HepG2 (cell line): Measurements from ENCODE around the gene EEFSEC. TPM values are rescaled to one million over a fixed set of nuclear protein-coding genes. Genes with fewer than 3 reads are reported as not detected.

Source experiments
- KIAA2018 ChIP-seq: sonication (generic); formaldehyde crosslinking; IDR thresholded peaks from 2 replicates; pipeline ENCODE4 v1.5.0; 2020; ENCODE audit warnings: mild to moderate bottlenecking, missing genetic modification reagents, borderline replicate concordance
- SETDB1 ChIP-seq: sonication (generic); formaldehyde crosslinking; IDR thresholded peaks from 2 replicates; pipeline ENCODE4 v1.5.1; 2020; ENCODE audit warnings: missing genetic modification reagents, mild to moderate bottlenecking, borderline replicate concordance
- ZNF225 ChIP-seq: sonication (generic); formaldehyde crosslinking; IDR thresholded peaks from 2 replicates; pipeline ENCODE4 v1.4.0; 2020; ENCODE audit warnings: mild to moderate bottlenecking, missing genetic modification reagents
- polyA plus RNA-seq, 8 experiments: library from polyadenylated mRNA; depleted of rRNA in 3 of 8; stranded (reverse) in 7 of 8; unstranded in 1 of 8; fragments of >200 nt; fragmentation: Illumina TruSeq in 4 of 8; extraction: Trizol in 4 of 8; gene quantifications; 2 replicates each; pipeline versions ENCODE4 v1.2.1 to v1.2.3, GENCODE V29; 2011 to 2016; ENCODE audit warnings: low read depth in 4 of 8, missing spikeins in 1 of 8, mixed read lengths in 1 of 8; ENCODE audit not compliant: insufficient read depth in 1 of 8
- total RNA-seq, 5 experiments: library from RNA; depleted of rRNA; stranded (reverse); fragments of >200 nt; fragmentation: Illumina TruSeq; extraction: Trizol; gene quantifications; 2 replicates each; pipeline ENCODE4 v1.2.3, GENCODE V29; 2016; ENCODE audit warnings: low read depth in 1 of 5
- TF ChIP-seq, protein P1 (sequence below): IDR thresholded peaks from 2 replicates; pipeline ENCODE4 v1.6.1; 2016; ENCODE audit warnings: low read depth, missing genetic modification reagents, missing compliant biosample characterization

EEFSEC gene
- total and polyA plus RNA-seq, 2 of the 13 experiments (the other 11 are each of a cell fraction or from before 2014, with no cell fraction given) = 6.4 to 24.2 TPM

- TF ChIP-seq KIAA2018 (CRISPR knock-in tag) (no peak), ZNF225 (CRISPR knock-in tag) (no peak), SETDB1 (CRISPR knock-in tag) (no peak)
- TF ChIP-seq, protein P1, sequence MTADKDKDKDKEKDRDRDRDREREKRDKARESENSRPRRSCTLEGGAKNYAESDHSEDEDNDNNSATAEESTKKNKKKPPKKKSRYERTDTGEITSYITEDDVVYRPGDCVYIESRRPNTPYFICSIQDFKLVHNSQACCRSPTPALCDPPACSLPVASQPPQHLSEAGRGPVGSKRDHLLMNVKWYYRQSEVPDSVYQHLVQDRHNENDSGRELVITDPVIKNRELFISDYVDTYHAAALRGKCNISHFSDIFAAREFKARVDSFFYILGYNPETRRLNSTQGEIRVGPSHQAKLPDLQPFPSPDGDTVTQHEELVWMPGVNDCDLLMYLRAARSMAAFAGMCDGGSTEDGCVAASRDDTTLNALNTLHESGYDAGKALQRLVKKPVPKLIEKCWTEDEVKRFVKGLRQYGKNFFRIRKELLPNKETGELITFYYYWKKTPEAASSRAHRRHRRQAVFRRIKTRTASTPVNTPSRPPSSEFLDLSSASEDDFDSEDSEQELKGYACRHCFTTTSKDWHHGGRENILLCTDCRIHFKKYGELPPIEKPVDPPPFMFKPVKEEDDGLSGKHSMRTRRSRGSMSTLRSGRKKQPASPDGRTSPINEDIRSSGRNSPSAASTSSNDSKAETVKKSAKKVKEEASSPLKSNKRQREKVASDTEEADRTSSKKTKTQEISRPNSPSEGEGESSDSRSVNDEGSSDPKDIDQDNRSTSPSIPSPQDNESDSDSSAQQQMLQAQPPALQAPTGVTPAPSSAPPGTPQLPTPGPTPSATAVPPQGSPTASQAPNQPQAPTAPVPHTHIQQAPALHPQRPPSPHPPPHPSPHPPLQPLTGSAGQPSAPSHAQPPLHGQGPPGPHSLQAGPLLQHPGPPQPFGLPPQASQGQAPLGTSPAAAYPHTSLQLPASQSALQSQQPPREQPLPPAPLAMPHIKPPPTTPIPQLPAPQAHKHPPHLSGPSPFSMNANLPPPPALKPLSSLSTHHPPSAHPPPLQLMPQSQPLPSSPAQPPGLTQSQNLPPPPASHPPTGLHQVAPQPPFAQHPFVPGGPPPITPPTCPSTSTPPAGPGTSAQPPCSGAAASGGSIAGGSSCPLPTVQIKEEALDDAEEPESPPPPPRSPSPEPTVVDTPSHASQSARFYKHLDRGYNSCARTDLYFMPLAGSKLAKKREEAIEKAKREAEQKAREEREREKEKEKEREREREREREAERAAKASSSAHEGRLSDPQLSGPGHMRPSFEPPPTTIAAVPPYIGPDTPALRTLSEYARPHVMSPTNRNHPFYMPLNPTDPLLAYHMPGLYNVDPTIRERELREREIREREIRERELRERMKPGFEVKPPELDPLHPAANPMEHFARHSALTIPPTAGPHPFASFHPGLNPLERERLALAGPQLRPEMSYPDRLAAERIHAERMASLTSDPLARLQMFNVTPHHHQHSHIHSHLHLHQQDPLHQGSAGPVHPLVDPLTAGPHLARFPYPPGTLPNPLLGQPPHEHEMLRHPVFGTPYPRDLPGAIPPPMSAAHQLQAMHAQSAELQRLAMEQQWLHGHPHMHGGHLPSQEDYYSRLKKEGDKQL (CRISPR knock-in tag) = no peak
Observed at GRCh38 chr3:128179484-128179819, 26.2 kb downstream of the EEFSEC start (continued).
